Measurements from ENCODE around the gene ITGB4.

Gene ITGB4

DNA sequence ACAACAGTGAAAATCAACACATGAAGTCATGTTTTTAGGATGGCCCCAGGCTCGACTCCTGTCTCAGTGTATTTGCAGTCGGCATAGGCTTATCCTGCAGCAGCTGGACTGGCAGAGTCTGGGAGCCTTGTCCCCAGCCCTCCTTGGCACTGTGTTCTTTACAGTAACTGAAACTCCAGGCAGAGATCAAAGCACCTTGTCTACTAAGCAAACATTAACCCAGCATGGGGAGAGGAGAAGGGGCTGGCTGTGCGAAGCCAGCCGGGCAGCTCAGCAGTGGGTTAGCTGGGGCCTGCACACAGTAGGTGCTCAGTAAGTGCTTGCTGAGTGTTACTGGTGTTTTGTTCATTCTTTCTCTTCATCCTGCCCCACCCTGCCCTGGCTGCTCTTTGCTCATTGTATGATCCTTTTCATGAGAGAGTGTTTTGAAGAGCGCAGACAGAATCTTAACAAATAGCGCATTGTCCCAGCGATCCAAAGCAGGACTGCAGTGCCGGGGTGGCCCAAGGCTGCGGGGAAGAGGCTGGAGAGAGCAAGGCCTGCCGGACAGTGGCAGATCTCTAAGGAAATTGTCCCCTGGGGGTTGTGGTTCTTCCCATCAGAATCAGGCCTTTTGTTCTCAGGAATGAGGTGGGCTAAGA is 23.5 kb upstream of the ITGB4 start:
- no peak for DNase-seq (ENCODE audit: low read depth)

DNA sequence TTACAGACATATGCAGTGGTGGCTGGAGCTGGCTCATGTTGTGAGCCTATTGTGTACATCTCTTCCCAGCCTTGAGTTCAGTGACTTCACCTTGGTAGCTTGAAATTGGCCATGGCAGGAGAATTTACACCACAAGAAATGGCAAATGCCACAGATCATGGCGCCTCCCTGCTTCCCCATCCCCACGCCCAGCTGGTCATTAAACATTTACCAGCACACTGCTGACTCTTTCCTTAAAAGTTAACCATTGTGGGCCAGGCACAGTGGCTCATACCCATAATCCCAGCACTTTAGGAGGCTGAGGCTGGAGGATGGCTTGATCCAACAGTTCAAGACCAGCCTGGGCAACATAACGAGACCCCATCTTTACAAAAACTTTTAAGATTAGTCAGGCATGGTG is 22.6 kb upstream of the ITGB4 start:
- no peak for DNase-seq (ENCODE audit: low read depth)

DNA sequence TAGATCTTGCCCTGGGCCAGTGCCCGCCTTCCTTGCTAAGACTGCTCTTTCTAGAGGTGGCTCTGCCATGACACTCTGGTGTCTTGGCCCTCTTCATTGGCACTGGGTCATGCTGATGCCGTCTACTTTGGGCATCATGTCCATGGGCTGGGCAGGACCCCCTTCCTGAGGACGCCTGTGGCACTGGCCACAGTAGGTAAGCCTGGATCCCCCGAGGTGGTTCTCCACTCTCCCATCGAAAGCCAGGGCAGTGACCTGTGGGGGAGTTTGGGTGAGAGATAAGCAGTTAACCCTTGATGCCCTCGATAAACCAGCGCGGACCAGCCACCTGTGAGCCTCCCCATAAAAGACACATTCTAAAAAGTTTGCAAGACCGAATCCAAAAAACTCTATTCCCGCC is 20.0 kb upstream of the ITGB4 start:
- no peak for DNase-seq (ENCODE audit: low read depth)

DNA sequence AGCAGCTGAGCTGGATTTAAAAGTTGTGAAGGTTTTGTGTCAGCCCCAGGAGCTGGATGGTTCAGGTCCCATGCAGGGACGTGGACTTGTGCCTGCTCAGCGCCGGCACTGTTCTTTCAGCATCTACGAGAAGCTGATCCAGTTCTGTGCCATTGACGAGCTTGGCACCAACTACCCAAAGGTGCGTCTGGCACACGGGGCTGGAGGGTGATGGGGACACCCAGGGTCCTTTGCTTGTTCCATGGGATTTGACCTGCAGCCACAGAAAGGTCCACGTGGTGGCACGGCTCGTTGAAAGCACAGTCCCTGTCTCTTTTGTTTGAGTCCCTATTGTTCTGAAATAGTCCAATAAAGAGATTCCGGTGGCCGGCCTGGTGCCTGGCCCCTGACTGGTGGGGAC is 18.1 kb upstream of the ITGB4 start:
- no peak for DNase-seq (ENCODE audit: low read depth)

DNA sequence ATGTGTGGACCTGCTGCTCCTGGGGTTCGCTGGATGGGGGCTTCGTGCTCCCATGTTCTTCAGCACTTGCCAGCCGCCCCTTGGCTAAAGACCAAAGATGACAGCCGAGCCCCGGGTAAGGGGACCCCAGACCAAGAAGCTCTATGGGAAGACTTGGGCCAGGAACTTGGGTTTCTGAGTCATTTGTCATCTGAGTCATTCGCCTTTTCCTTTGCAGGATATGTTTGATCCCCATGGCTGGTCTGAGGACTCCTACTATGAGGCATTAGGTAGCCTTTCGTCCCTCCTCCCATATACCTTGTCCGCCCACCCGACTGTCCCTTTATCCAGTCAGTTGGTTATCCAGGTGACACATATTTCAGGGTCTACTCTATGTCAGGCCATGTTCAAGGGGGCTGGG is 17.7 kb upstream of the ITGB4 start:
- DNase-seq (ENCODE audit: low read depth): no peak

DNA sequence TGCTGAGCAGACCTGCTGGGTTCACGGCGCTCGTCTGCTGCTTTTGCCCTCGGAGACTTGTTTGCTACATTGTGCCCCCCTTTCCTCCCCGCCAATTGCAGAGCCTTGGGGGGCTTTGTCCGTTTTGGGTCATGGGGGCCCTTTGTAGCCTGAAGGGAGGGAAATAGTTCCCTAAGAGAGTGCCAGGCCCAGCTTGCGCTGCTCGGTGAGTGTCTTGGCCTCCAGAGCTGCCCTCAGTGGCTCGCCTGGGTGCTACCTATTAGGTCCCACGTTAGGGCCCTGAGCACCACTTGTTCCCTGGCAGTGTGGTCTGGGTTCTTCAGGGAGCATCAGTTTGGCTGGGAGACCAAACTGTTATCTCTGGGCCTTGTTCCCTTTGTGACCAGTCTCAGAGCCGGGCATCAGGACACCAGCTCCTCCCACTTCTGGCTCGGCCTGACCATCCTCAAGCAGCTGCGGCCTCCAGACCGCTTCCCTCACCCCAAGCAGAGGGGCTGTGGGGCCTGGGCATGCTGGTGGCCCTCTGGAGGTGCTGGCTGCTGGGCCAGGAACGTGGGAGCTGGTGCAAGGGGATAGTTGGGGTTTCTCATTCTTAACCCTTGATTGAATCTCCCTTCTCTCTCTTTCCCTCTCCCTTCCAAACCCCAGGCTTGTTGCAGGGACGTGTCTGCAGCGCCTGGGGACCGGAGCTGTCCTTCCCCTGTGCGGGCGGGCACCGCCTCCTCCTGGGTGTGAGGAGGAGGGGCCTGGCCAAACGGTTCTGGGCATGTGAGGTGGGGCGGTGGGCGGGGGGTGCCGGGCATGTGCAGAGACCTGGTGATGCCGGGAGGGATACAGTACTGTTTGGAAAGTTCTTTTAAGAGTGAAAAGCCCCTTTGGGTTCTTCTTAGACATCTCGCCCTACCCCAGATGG is 16.0 kb upstream of the ITGB4 start:
- no peak for DNase-seq (ENCODE audit: low read depth)

DNA sequence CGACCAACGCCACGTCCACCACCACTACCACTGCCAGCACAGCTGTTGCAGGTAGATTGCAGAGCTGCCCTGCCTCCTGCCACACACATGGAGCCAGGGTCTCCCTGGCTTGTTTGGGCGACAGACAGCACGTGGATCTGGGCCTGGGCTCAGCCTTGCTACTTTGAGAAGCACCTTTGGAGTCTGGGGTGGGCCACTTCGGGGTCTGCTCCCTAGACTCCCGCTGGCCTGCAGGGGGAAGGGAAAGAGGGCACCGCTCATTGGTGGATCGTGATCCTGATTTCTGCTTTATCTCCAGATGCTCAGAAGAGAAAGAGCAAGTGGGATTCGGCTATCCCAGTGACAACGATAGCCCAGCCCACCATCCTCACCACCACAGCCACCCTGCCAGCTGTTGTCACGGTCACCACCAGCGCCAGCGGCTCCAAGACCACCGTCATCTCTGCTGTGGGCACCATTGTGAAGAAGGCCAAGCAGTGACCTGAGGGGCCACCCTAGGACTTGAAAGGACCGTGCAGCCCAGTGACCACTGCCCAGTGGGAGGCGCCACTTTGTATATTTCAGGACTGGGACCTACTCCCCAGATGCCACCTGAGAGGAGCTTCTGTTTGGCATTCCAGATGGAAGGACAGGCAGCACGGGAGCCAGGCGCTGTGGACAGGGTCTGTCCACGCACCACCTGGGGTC is 15.1 kb upstream of the ITGB4 start:
- DNase-seq (ENCODE audit: low read depth): no peak

DNA sequence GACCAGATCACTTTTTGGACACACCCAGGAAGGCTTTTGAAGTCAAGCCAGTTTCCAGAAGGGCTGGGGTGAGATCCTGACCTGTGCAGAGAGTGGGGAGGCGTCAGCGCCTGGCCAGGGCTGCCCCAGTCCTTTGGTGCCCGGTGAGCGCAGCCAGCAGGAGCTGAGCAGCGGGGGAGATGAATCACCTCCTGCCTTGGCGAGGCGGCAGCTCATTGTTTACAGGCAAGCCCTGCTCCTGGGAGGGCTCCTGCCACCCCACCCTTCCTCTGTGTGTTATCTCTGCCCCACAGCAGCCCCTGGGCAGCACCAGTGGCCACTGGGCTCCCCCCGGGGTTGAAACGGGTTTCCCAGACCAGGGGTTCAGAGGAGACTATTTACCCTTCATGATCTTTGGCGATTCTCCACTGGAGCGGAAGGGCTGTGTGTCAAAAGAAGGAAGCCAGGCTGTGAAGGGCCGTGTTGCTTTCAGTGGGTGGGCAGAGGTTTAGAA is 14.1 kb upstream of the ITGB4 start:
- DNase-seq (ENCODE audit: low read depth): no peak

DNA sequence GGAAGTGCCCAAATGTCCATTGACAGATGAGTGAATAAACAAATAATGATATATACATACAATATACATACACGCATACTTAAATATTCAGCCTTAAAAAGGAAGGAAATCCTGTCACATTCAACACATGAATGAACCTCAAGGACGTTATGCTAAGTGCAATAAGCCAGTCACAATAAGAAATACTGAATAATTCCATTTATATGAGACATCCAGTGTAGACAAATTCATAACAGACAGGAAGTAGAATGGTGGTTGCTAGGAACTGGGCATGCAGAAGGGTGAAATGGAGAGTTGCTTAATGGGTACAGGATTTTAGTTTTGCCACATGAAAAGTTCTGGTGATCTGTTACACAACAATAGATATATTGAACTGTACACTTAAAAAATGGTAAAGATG is 8.8 kb upstream of the ITGB4 start:
- DNase-seq (ENCODE audit: low read depth): no peak

DNA sequence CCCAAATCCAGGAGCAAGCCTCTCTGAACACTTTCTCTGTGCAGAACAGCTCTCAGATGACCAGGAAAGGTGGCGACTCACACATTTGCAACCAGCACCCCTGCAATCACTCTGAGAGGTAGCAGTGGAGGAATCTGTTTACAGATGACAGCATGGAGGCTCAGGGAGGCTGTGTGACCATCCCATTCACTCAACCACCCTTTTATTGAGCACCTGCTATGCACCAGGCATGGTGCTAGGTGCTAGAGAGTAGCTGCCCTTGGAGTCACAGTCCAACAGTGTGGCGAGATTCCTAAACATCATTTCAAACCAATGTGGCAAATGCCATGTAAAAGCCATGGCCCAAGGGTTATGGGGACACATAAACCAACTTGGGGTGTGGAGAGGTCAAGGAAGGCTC is 1.5 kb upstream of the ITGB4 start:
- DNase-seq (ENCODE audit: low read depth): no peak

DNA sequence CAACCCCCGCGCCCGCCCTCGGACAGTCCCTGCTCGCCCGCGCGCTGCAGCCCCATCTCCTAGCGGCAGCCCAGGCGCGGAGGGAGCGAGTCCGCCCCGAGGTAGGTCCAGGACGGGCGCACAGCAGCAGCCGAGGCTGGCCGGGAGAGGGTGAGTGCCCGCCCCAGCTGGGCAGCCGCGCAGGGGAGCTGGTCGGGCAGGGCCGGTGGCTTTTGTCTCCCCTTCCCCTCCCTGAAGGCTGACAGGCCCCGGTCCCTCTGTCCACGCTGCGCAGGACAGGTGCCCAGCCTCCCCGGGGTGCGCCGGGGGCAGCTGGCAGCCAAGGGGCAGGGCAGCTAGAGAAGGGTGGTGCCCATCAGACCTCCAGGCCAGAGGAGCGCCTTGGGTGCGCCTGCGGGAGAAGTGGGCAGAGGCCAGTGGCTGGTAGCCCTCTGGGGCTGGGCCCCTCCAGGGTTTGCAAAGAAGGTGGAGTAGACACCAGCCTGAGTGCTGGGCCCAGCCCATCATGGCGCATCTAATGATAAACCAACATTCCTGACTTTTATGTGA is 278 bp downstream of the ITGB4 start:
- no peak for DNase-seq (ENCODE audit: low read depth)

DNA sequence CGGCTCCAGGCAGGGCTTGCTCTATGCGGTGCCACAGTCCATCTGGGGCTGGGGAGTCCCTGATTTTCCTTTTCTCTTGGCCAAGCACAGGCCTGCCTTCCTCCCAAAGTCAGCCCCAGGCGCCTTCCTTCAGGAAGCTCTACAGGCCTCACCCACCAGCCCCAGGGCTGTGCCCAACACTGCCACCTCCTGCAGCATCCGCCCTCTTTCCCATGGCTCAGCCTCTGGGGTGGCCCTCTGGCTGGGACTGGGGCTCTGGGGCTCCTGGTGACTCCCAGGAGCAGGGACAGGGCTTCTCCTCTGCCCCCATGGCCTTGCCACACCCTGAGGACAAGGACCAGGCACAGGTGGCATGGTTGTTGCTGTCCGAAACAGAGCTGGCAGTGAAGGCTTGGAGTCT is 817 bp downstream of the ITGB4 start:
- DNase-seq (ENCODE audit: low read depth): no peak

DNA sequence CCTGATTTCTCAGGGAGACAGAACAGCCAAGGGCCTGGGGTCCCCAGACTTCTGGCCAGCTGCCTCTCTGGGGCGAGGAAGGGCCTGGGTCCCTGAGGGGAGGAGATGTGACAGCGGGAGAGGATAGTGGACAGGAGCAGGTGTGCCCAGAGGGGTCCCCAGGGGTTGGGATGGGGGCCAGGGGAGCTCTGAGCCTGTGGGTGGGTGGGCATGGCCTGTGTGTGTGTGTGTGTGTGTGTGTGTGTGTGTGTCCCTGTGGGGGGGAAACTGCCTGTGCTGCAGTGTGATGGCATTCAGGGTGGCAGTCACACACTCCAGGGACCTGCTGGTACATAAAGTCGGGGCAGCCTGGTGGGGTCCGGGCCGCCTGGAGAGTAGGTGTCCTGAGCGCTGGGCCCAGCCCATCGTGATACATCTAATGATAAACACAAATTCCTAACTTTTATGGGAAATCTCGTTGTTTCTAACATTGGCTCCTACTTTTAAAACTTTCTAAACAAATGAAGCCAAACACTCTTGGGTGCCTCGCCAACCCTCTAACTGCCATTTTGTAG is 1.4 kb downstream of the ITGB4 start:
- no peak for DNase-seq (ENCODE audit: low read depth)

DNA sequence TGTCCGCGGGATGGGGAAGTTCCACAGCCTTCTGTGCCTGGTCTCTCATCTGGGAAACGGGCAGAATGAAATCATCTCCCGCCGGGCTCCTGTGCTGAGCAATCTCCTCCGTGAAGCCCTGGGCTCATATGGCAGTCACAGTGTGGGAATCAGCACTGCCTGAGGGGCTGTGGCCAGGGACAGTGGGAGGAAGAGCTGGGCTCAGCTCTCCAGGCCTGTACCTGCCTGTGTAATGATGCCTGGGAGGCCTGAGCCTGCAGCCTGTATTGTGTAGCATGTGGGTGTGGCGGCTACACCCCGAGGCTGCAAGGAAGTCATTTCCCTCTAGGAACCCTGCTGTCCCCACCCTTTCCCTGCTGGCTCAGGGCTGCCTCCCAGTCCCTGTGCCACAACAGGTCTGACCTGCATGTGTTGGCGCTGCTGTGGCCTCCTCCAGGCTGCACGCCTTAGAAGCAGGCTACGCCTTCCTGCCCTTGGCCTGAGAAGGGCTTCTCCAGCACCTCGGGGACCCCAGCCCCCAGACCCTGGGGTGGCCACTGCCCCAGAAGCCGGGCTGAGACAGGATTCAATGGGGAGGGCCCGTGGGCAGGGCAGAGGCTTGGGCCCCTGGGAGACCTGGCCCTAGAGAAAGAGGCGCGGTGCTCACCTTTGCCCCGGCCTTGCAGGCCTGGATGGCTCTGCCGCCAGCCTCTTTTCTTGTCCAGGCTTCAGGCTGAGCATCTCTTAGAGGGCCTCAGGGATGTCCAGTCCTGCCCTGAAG is 2.1 kb downstream of the ITGB4 start:
- no peak for DNase-seq (ENCODE audit: low read depth)

DNA sequence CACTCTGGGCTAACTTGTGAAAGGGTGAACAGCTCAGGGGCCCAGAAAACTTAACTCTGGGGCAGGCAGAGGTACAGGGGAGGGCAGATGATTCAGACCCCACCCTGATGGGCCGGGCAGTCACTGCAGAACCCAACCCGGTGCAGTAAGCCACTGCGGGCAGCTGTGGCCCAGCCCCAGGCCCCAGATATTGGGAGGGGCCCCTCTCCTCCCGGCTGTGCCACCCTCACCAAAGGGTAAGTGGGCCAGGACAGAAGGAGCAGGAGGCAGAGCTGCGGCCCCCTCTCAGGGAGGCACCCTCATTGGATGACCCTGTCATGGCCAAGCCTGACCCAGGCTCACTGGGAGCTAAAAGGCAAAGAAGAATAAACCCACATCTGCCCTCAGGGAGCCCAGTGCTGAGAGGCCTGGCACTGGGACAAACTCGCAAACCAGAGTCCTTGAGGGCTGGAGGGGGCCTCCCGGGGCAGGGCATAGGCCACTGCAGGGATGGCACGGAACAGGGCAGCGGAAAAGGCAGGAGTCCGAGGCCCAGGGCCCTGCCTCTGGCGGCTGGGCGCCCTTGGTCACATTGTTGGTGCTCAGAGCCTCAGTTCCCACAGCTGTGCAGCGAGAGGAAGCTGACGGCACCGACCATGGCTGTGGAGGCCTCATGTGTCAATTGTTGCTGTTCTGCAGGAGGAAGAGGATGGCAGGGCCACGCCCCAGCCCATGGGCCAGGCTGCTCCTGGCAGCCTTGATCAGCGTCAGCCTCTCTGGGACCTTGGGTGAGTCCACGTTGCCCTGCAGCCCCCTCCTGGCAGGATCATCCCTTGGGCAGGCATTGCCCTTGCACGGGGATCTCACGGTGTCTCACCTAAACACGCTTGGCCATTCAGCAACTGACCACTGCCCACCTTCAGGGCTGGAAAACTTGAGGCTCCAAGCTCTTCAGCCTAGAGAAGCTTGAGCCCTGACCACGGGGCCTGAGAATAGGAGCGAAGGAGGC is 3.1 kb downstream of the ITGB4 start:
- DNase-seq (ENCODE audit: low read depth): no peak

DNA sequence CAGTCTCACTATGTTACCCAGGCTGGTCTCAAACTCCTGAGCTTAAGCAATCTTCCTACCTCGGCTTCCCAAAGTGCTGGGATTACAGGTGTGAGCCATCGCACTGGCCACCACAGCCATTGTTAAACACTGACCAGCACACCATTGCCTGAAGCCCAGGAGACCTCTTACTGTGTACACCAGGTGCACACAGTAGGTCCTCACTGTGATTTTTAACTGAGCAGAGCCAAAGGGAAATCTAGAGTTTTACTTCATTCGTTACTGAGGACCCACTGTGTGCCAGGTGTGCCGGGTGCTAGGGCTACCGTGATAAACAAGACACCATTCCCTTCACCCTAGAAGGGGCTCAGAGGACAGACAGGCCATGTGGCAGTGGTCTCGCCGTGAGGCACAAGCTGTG is 4.2 kb downstream of the ITGB4 start:
- DNase-seq (ENCODE audit: low read depth): no peak

DNA sequence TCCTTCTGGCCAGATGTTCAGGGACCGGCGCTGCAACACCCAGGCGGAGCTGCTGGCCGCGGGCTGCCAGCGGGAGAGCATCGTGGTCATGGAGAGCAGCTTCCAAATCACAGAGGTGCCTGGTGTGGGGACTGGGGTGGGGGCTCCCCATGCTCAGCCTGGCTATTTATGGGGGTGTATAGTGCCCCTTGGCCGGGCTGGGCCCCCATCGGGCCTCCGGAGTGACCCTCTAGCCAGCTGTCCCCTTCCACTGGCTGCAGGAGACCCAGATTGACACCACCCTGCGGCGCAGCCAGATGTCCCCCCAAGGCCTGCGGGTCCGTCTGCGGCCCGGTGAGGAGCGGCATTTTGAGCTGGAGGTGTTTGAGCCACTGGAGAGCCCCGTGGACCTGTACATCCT is 6.1 kb downstream of the ITGB4 start:
- no peak for DNase-seq (ENCODE audit: low read depth)

DNA sequence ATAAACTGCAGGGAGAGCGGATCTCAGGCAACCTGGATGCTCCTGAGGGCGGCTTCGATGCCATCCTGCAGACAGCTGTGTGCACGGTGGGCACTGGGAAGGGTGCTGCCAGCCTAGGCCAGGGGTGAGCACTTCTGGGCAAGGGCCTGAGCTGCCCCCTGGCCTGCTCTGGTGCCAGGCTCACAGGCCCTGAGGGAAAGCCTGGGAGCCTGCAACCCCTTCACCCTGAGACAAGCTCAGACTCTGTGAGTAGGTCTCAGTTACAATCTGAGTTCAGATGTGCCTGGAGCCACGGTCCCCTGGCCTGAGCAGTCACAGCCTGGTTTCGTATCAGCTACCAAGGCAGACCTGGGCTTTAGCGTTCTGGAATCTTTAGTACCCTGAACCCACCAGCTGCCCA is 8.1 kb downstream of the ITGB4 start:
- DNase-seq (ENCODE audit: low read depth): no peak

DNA sequence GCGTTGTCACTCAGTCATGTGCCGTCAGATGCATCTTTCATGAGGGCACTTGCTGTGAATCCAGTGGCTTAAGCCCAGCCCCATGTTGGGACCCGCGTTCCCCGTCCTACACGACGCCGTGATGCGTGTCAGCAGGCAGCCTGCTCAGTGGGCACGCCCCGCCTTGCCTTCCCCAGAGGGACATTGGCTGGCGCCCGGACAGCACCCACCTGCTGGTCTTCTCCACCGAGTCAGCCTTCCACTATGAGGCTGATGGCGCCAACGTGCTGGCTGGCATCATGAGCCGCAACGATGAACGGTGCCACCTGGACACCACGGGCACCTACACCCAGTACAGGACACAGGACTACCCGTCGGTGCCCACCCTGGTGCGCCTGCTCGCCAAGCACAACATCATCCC is 8.8 kb downstream of the ITGB4 start:
- no peak for DNase-seq (ENCODE audit: low read depth)

DNA sequence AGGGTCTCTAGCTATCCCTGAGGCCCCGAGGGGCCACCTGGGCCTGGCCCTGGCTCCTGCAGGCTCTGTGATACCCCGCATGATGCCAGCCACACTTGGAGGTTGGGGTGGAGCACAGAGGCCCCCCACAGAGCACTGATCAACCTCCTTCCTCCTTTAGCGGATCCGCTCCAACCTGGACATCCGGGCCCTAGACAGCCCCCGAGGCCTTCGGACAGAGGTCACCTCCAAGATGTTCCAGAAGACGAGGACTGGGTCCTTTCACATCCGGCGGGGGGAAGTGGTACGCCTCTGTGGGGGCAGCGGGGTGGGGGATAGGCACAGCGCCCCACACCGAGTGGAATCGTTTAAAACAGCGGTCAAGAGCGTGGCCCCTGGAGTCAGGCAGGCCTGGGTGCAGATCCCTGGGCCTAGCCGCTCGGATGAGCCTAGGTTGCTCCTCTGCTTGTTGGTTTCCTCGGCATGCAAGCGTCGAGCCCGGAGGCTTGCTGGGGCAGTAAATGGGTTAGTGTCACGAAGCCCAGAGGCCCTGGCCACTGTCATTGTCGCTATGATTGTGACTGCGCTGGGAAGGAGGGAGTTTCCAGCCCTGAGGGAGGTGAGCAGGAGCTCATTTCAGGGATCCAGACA is 9.9 kb downstream of the ITGB4 start:
- no peak for DNase-seq (ENCODE audit: low read depth)
